H1 (cell line): Measurements from ENCODE around the gene RIMS1.

Experiments
- CEBPB ChIP-seq: IDR thresholded peaks from 2 replicates; pipeline ENCODE4 v1.6.1; 2012; ENCODE audit warnings: low read depth, low read length
- CREB1 ChIP-seq: IDR thresholded peaks from 2 replicates; pipeline ENCODE4 v1.6.1; 2012; ENCODE audit warnings: inconsistent platforms
- EP300 ChIP-seq, 2 experiments: IDR thresholded peaks; 1 replicate in 1 of 2; 2 replicates in 1 of 2; pipeline ENCODE4 v1.6.1; 2011 to 2012; ENCODE audit warnings: low read depth in 2 of 2, low read length in 2 of 2, mild to moderate bottlenecking in 2 of 2, borderline replicate concordance in 1 of 2, inconsistent platforms in 1 of 2, moderate library complexity in 1 of 2
- EZH2 ChIP-seq: fragments of 200-600 bp; sonication (generic); IDR thresholded peaks from 2 replicates; pipeline ENCODE4 v1.7.1; 2012; ENCODE audit warnings: low read depth, mild to moderate bottlenecking, moderate library complexity, low read length, inconsistent platforms; ENCODE audit not compliant: severe bottlenecking
- GABPA ChIP-seq: IDR thresholded peaks from 2 replicates; pipeline ENCODE4 v1.6.1; 2011; ENCODE audit warnings: mild to moderate bottlenecking, low read length, moderate library complexity, borderline replicate concordance; ENCODE audit not compliant: insufficient read depth
- HDAC2 ChIP-seq, 2 experiments: fragments of 300-600 bp in 1 of 2; sonication (generic) in 1 of 2; IDR thresholded peaks; 2 replicates each; pipeline ENCODE4 v1.6.1; 2011 to 2012; ENCODE audit warnings: low read depth in 2 of 2, low read length in 2 of 2, mild to moderate bottlenecking in 2 of 2, moderate library complexity in 2 of 2, borderline replicate concordance in 1 of 2, inconsistent platforms in 1 of 2
- MAX ChIP-seq: IDR thresholded peaks from 2 replicates; pipeline ENCODE4 v1.6.1; 2012; ENCODE audit warnings: inconsistent platforms
- POLR2A ChIP-seq, 2 experiments: IDR thresholded peaks; 1 replicate in 1 of 2; 2 replicates in 1 of 2; pipeline ENCODE4 v1.6.1; 2011; ENCODE audit warnings: low read depth in 2 of 2, low read length in 2 of 2, mild to moderate bottlenecking in 2 of 2; ENCODE audit errors: control extremely low read depth in 1 of 2
- RAD21 ChIP-seq, 2 experiments: IDR thresholded peaks in 1 of 2; conservative IDR thresholded peaks in 1 of 2; 2 replicates each; pipeline ENCODE4 v1.6.1; 2011; ENCODE audit warnings: low read depth in 2 of 2, low read length in 2 of 2, improper control_type of control experiment in 1 of 2, inconsistent platforms in 1 of 2, mild to moderate bottlenecking in 1 of 2, moderate library complexity in 1 of 2
- RBBP5 ChIP-seq: IDR thresholded peaks from 2 replicates; pipeline ENCODE4 v1.7.1; 2012; ENCODE audit warnings: low read depth, mild to moderate bottlenecking, inconsistent platforms, low read length, moderate library complexity, borderline replicate concordance
- SAP30 ChIP-seq: fragments of 300-600 bp; sonication (generic); IDR thresholded peaks from 2 replicates; pipeline ENCODE4 v1.7.1; 2012; ENCODE audit warnings: low read length, moderate library complexity, mild to moderate bottlenecking, inconsistent platforms; ENCODE audit not compliant: insufficient read depth, insufficient replicate concordance
- TAF1 ChIP-seq: IDR thresholded peaks from 2 replicates; pipeline ENCODE4 v1.6.1; 2011; ENCODE audit warnings: mild to moderate bottlenecking, low read depth, low read length
- TF ChIP-seq, protein P1 (sequence below), 3 experiments: IDR thresholded peaks; 1 replicate in 2 of 3; 2 replicates in 1 of 3; pipeline versions ENCODE4 v1.5.1 to v1.6.1; 2011; ENCODE audit warnings: low read length in 3 of 3, mild to moderate bottlenecking in 3 of 3, inconsistent platforms in 2 of 3, low read depth in 1 of 3, moderate library complexity in 1 of 3; ENCODE audit not compliant: insufficient read depth in 1 of 3; ENCODE audit errors: control extremely low read depth in 1 of 3

- TF ChIP-seq RAD21 (IDR thresholded peaks at IDR 0.05 in 1 of 2, conservative IDR thresholded peaks at IDR 0.05 in 1 of 2; ENCODE audit: low read depth in 2 of 2, low read length in 2 of 2) (no peak), TAF1 (no peak), EZH2 (no peak), POLR2A (IDR thresholded peaks at IDR 0.05; ENCODE audit: control extremely low read depth in 1 of 2, low read depth in 2 of 2, low read length in 2 of 2) (no peak), MAX (no peak), RBBP5 (no peak), CEBPB (no peak), CREB1 (no peak), HDAC2 (IDR thresholded peaks at IDR 0.05; ENCODE audit: borderline replicate concordance in 1 of 2, low read depth in 2 of 2, low read length in 2 of 2) (no peak), EP300 (IDR thresholded peaks at IDR 0.05; ENCODE audit: borderline replicate concordance in 1 of 2, low read depth in 2 of 2, low read length in 2 of 2) (no peak), SAP30 (no peak), GABPA (no peak)
- TF ChIP-seq, protein P1, sequence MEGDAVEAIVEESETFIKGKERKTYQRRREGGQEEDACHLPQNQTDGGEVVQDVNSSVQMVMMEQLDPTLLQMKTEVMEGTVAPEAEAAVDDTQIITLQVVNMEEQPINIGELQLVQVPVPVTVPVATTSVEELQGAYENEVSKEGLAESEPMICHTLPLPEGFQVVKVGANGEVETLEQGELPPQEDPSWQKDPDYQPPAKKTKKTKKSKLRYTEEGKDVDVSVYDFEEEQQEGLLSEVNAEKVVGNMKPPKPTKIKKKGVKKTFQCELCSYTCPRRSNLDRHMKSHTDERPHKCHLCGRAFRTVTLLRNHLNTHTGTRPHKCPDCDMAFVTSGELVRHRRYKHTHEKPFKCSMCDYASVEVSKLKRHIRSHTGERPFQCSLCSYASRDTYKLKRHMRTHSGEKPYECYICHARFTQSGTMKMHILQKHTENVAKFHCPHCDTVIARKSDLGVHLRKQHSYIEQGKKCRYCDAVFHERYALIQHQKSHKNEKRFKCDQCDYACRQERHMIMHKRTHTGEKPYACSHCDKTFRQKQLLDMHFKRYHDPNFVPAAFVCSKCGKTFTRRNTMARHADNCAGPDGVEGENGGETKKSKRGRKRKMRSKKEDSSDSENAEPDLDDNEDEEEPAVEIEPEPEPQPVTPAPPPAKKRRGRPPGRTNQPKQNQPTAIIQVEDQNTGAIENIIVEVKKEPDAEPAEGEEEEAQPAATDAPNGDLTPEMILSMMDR (IDR thresholded peaks at IDR 0.05; ENCODE audit: control extremely low read depth in 1 of 3, insufficient read depth in 1 of 3, low read depth in 1 of 3, low read length in 3 of 3): no peak
Measured at GRCh38 chr6:72424476-72424875, 538.1 kb downstream of the RIMS1 start.
